A549 (cell line): Measurements from ENCODE around the gene SETD2. TPM values are rescaled to one million over a fixed set of nuclear protein-coding genes. Genes with fewer than 3 reads are reported as not detected.

Source experiments
- ATAC-seq, 2 experiments: fragments of 200-7000 bp in 1 of 2; fragments of >200 bp in 1 of 2; cut with Nextera tagmentation in 1 of 2; cut with Tn5 transposase in 1 of 2; 3 replicates each; pipeline versions ENCODE4 v1.8.0 to v1.9.1; 2018 to 2020; ENCODE audit warnings: mild to moderate bottlenecking in 1 of 2, moderate library complexity in 1 of 2
- CTCF ChIA-PET: fragments of 300-600 bp; sonication (Branson Sonifier 250); formaldehyde crosslinking; extraction: SDS; loops from one replicate; lab custom pipeline; 2021; ENCODE audit warnings: antibody characterized with exemption, inconsistent platforms; lab: Yijun Ruan, JAX
- POLR2A ChIA-PET: fragments of 350-600 bp; formaldehyde crosslinking; extraction: SDS; loops from one replicate; lab custom pipeline; 2021; ENCODE audit warnings: antibody characterized with exemption, inconsistent platforms; lab: Yijun Ruan, JAX
- DNase-seq, 2 experiments: peaks; one replicate each; pipeline versions ENCODE4 v3.0.0 to v3.0.0-alpha.2; 2011 to 2016; ENCODE audit warnings: low read depth in 1 of 2, low spot score in 1 of 2
- FAIRE-seq: peaks from 2 replicates; lab custom pipeline; 2011; peaks lifted over from hg19 to GRCh38; lab: Jason Lieb, UNC
- H3K27ac ChIP-seq, 2 experiments: fragments of >200 bp; sonication (Bioruptor Twin); formaldehyde crosslinking; 3 replicates each; pipeline ENCODE4 v1.5.1; 2016 to 2017
- H3K4me1 ChIP-seq: fragments of >200 bp; sonication (Bioruptor Twin); formaldehyde crosslinking; 3 replicates; pipeline ENCODE4 v1.6.1; 2016
- H3K4me2 ChIP-seq: fragments of >200 bp; sonication (Bioruptor Twin); formaldehyde crosslinking; 3 replicates; pipeline ENCODE4 v1.6.1; 2016
- H3K4me3 ChIP-seq: fragments of >200 bp; sonication (Bioruptor Twin); formaldehyde crosslinking; 3 replicates; pipeline ENCODE4 v1.5.1; 2016
- H3K9me3 ChIP-seq: fragments of >200 bp; sonication (Bioruptor Twin); formaldehyde crosslinking; 3 replicates; pipeline ENCODE4 v1.6.1; 2016
- CEBPB ChIP-seq, 2 experiments: fragments of >200 bp in 1 of 2; sonication (Bioruptor Twin) in 1 of 2; formaldehyde crosslinking in 1 of 2; IDR thresholded peaks; 2 replicates each; pipeline ENCODE4 v1.6.1; 2012 to 2016
- CHD2 ChIP-seq: fragments of 150-350 bp; IDR thresholded peaks from 2 replicates; pipeline ENCODE4 v1.6.1; 2014; ENCODE audit warnings: low read length; ENCODE audit not compliant: partially characterized antibody
- EP300 ChIP-seq, 2 experiments: fragments of >200 bp; sonication (Bioruptor Twin); formaldehyde crosslinking; IDR thresholded peaks; 2 replicates in 1 of 2; 3 replicates in 1 of 2; pipeline ENCODE4 v1.6.1; 2016 to 2017
- HEYL ChIP-seq: fragments of 250-450 bp; sonication (Bioruptor Pico); IDR thresholded peaks from 2 replicates; pipeline ENCODE4 v1.8.0; 2021; ENCODE audit warnings: mild to moderate bottlenecking, moderate library complexity
- HOXB13 ChIP-seq: fragments of 250-450 bp; sonication (Bioruptor Pico); IDR thresholded peaks from 2 replicates; pipeline ENCODE4 v1.5.0; 2020; ENCODE audit warnings: low read depth, mild to moderate bottlenecking, moderate library complexity
- JUN ChIP-seq, 2 experiments: fragments of >200 bp; sonication (Bioruptor Twin); formaldehyde crosslinking; IDR thresholded peaks; 2 replicates in 1 of 2; 3 replicates in 1 of 2; pipeline ENCODE4 v1.6.1; 2016 to 2017
- KDM5A ChIP-seq: fragments of 200-600 bp; sonication (generic); IDR thresholded peaks from 2 replicates; pipeline ENCODE4 v1.6.1; 2016; ENCODE audit warnings: antibody characterized with exemption, mild to moderate bottlenecking
- MAFK ChIP-seq: fragments of 450-650 bp; IDR thresholded peaks from 2 replicates; pipeline ENCODE4 v1.6.1; 2014; ENCODE audit not compliant: partially characterized antibody
- MYC ChIP-seq: IDR thresholded peaks from 2 replicates; pipeline ENCODE4 v1.6.1; 2012; ENCODE audit warnings: mild to moderate bottlenecking, inconsistent platforms, low read length, improper control_type of control experiment, borderline replicate concordance
- PHF8 ChIP-seq: fragments of 200-600 bp; sonication (generic); IDR thresholded peaks from 2 replicates; pipeline ENCODE4 v1.6.1; 2016; ENCODE audit warnings: low read depth, mild to moderate bottlenecking, antibody characterized with exemption, moderate library complexity, borderline replicate concordance
- POLR2A ChIP-seq: IDR thresholded peaks from 2 replicates; pipeline ENCODE4 v1.6.1; 2012; ENCODE audit warnings: mild to moderate bottlenecking, low read length
- POLR2AphosphoS2 ChIP-seq: conservative IDR thresholded peaks from 2 replicates; pipeline ENCODE4 v1.6.1; 2012; ENCODE audit warnings: low read length, improper control_type of control experiment, inconsistent platforms
- RAD21 ChIP-seq, 2 experiments: fragments of >200 bp in 1 of 2; sonication (Bioruptor Twin) in 1 of 2; formaldehyde crosslinking in 1 of 2; IDR thresholded peaks in 1 of 2; conservative IDR thresholded peaks in 1 of 2; 2 replicates in 1 of 2; 3 replicates in 1 of 2; pipeline ENCODE4 v1.6.1; 2012 to 2018; ENCODE audit warnings: inconsistent platforms in 1 of 2
- RARB ChIP-seq: fragments of 250-450 bp; sonication (Bioruptor Pico); IDR thresholded peaks from 2 replicates; pipeline ENCODE4 v1.8.0; 2021; ENCODE audit warnings: mild to moderate bottlenecking, moderate library complexity
- RFX5 ChIP-seq: fragments of 450-650 bp; IDR thresholded peaks from 2 replicates; pipeline ENCODE4 v1.7.1; 2014; ENCODE audit warnings: antibody characterized with exemption, mild to moderate bottlenecking, moderate library complexity
- RNF2 ChIP-seq: fragments of 200-600 bp; sonication (generic); IDR thresholded peaks from 2 replicates; pipeline ENCODE4 v1.6.1; 2016; ENCODE audit warnings: low read depth, mild to moderate bottlenecking, antibody characterized with exemption, moderate library complexity, borderline replicate concordance
- SREBF2 ChIP-seq: fragments of 450-650 bp; IDR thresholded peaks from 2 replicates; pipeline ENCODE4 v1.6.1; 2014; ENCODE audit warnings: mild to moderate bottlenecking, moderate library complexity
- WGBS: methylation state at CpG from one replicate; pipeline ENCODE4 v1.1.6; 2017; ENCODE audit errors: missing lambda C conversion rate; 5-methylcytosine and 5-hydroxymethylcytosine counted together
- polyA plus RNA-seq, 4 experiments: library from polyadenylated mRNA; depleted of rRNA in 3 of 4; stranded (reverse); fragments of >200 nt; fragmentation: RNase III in 1 of 4; extraction: RNeasy Plus Mini Kit Qiagen cat#74134 plus additional on column Dnase treatment in 1 of 4; gene quantifications; 2 replicates in 3 of 4; 3 replicates in 1 of 4; pipeline ENCODE4 v1.2.3, GENCODE V29; 2011 to 2017
- TF ChIP-seq, protein P1 (sequence below): fragments of 450-650 bp; IDR thresholded peaks from 2 replicates; pipeline ENCODE4 v1.6.1; 2014; ENCODE audit warnings: antibody characterized with exemption
- TF ChIP-seq, protein P2 (sequence below): fragments of 150-350 bp; IDR thresholded peaks from 2 replicates; pipeline ENCODE4 v1.6.1; 2014; ENCODE audit warnings: low read depth, mild to moderate bottlenecking, low read length
- TF ChIP-seq, protein P3 (sequence below): fragments of 250-450 bp; sonication (Bioruptor Pico); IDR thresholded peaks from 2 replicates; pipeline ENCODE4 v1.5.0; 2020; ENCODE audit warnings: low read depth, mild to moderate bottlenecking, moderate library complexity
- TF ChIP-seq, protein P4 (sequence below): fragments of >200 bp; sonication (Bioruptor Twin); formaldehyde crosslinking; IDR thresholded peaks from 3 replicates; pipeline ENCODE4 v1.5.1; 2016
- TF ChIP-seq, protein P5 (sequence below): IDR thresholded peaks from 2 replicates; pipeline ENCODE4 v1.6.1; 2012; ENCODE audit warnings: low read depth, borderline replicate concordance

The SETD2 gene
- polyA plus RNA-seq, 2 of the 4 experiments (the other 2 are of a cell fraction) = 16.8 to 26.1 TPM

DNA sequence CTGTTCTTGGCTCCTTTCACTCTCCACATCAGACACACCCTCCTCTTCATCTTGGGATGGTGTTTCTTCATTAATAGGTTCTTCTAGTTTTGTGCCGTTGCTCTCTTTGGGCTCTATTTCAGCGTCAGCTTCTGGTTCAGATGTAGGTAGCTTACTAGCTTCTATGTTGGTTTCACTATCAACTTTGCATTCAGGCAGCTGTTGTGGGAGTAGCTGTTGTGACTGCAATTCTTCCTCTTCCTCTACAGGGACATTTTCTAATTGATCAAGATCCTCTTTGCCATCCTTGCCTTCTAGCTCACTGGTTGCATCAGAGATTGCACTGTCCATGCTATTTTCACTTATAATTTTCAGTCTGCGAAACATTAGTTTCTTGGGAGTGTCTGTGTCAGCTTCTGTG, 80.1 kb downstream of the SETD2 start (continued):
- no peak for TF ChIP-seq POLR2AphosphoS2
- TF ChIP-seq RARB (CRISPR knock-in tag) = no peak
- no peak for TF ChIP-seq JUN (IDR thresholded peaks at IDR 0.05)
- no peak for TF ChIP-seq POLR2A
- TF ChIP-seq MAFK = no peak
- TF ChIP-seq, protein P1, sequence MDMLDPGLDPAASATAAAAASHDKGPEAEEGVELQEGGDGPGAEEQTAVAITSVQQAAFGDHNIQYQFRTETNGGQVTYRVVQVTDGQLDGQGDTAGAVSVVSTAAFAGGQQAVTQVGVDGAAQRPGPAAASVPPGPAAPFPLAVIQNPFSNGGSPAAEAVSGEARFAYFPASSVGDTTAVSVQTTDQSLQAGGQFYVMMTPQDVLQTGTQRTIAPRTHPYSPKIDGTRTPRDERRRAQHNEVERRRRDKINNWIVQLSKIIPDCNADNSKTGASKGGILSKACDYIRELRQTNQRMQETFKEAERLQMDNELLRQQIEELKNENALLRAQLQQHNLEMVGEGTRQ = no peak
- TF ChIP-seq CEBPB (IDR thresholded peaks at IDR 0.05) = no peak

DNA sequence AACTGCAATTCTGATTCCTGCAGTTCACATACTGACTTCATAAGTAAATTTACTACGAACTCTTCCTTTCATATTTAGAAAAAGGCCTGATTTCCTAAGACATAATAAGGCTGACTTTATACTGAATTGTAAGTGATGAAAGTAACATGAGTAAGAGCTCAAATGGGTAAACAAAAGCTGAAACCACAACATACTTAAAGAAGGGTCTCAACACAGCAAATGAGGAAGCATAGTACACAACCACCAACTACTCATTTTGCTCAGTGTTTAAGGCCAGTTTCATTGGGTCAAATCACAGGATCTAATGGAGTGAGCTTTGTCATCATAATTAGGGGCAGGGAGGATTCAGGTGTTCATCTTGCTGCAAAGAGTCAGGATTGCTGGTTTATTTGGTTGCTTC, 81.4 kb downstream of the SETD2 start:
- TF ChIP-seq, protein P1 = no peak
- no peak for TF ChIP-seq SREBF2
- no peak for TF ChIP-seq MYC
- no peak for TF ChIP-seq HEYL (CRISPR knock-in tag)
- TF ChIP-seq, protein P2, sequence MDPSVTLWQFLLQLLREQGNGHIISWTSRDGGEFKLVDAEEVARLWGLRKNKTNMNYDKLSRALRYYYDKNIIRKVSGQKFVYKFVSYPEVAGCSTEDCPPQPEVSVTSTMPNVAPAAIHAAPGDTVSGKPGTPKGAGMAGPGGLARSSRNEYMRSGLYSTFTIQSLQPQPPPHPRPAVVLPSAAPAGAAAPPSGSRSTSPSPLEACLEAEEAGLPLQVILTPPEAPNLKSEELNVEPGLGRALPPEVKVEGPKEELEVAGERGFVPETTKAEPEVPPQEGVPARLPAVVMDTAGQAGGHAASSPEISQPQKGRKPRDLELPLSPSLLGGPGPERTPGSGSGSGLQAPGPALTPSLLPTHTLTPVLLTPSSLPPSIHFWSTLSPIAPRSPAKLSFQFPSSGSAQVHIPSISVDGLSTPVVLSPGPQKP = no peak
- TF ChIP-seq, all 56 proteins: peak for 0
- H3K4me2 ChIP-seq = no peak overlapping the region
- ChIA-PET POLR2A (no interaction called here), CTCF (no interaction called here)
- H3K4me1 ChIP-seq = no peaks in the 10 kb centered on the region
- FAIRE-seq (no peak), ATAC-seq (no peak), DNase-seq (no peak)
- no peak overlapping the region for H3K27ac ChIP-seq
- H3K9me3 ChIP-seq = no peaks in the 10 kb centered on the region
- no peak overlapping the region for H3K4me3 ChIP-seq
- 76% methylated on average over 1 of the region's 1 CpG for WGBS

DNA sequence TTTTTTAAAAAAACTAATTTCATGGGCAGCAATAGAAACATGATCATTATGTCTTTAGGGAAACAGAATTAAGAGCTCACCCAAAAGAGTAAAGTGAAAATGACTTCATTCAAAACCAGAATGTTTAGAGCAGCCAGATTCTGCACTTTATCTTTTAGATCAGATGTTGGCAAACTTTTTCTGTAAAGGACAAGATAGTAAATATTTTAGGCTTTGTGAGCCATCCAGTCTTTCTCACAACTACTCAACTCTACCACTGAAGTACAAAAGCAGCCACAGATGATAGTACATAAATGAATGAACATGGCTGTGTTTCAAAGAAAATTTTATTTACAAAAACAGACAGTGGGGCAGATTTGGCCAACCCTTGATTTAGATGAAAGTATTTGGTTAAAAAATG, 84.5 kb downstream of the SETD2 start:
- POLR2A ChIA-PET = no interaction called here
- CTCF ChIA-PET = no interaction called here
- no peak overlapping the region for H3K27ac ChIP-seq

More for the DNA sequence above, 84.5 kb downstream of the SETD2 start:
- no peaks in the 10 kb centered on the region for H3K9me3 ChIP-seq
- no peak overlapping the region for H3K4me3 ChIP-seq
- FAIRE-seq (no peak), DNase-seq (no peak), ATAC-seq (no peak)
- H3K4me2 ChIP-seq = no peak overlapping the region
- TF ChIP-seq HOXB13 = no peak
- TF ChIP-seq, protein P3, sequence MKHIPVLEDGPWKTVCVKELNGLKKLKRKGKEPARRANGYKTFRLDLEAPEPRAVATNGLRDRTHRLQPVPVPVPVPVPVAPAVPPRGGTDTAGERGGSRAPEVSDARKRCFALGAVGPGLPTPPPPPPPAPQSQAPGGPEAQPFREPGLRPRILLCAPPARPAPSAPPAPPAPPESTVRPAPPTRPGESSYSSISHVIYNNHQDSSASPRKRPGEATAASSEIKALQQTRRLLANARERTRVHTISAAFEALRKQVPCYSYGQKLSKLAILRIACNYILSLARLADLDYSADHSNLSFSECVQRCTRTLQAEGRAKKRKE (CRISPR knock-in tag) = no peak
- no peak for TF ChIP-seq RFX5
- no peak for TF ChIP-seq EP300 (IDR thresholded peaks at IDR 0.05)
- TF ChIP-seq CHD2 = no peak
- TF ChIP-seq, protein P4, sequence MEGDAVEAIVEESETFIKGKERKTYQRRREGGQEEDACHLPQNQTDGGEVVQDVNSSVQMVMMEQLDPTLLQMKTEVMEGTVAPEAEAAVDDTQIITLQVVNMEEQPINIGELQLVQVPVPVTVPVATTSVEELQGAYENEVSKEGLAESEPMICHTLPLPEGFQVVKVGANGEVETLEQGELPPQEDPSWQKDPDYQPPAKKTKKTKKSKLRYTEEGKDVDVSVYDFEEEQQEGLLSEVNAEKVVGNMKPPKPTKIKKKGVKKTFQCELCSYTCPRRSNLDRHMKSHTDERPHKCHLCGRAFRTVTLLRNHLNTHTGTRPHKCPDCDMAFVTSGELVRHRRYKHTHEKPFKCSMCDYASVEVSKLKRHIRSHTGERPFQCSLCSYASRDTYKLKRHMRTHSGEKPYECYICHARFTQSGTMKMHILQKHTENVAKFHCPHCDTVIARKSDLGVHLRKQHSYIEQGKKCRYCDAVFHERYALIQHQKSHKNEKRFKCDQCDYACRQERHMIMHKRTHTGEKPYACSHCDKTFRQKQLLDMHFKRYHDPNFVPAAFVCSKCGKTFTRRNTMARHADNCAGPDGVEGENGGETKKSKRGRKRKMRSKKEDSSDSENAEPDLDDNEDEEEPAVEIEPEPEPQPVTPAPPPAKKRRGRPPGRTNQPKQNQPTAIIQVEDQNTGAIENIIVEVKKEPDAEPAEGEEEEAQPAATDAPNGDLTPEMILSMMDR = no peak
- no peak for TF ChIP-seq KDM5A
- TF ChIP-seq RNF2 = no peak
- no peak for TF ChIP-seq PHF8
- TF ChIP-seq RAD21 (conservative IDR thresholded peaks at IDR 0.05 in 1 of 2, IDR thresholded peaks at IDR 0.05 in 1 of 2) = no peak
- TF ChIP-seq, protein P5, sequence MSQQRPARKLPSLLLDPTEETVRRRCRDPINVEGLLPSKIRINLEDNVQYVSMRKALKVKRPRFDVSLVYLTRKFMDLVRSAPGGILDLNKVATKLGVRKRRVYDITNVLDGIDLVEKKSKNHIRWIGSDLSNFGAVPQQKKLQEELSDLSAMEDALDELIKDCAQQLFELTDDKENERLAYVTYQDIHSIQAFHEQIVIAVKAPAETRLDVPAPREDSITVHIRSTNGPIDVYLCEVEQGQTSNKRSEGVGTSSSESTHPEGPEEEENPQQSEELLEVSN = no peak
- no peaks in the 10 kb centered on the region for H3K4me1 ChIP-seq
